Body of pancreas (tissue), 4 donors: ENCODE results near the gene KREMEN2. TPM values are rescaled to one million over a fixed set of nuclear protein-coding genes. Genes with fewer than 3 reads are reported as not detected.

Experiments used
- ATAC-seq: fragments of 150-250 bp; one replicate; pipeline ENCODE4 v1.9.1; 2016
- DNase-seq, 4 donors: peaks; one replicate each; pipeline ENCODE4 v3.0.0-alpha.2; 2019
- H3K27ac ChIP-seq, 4 donors: fragments of 200-600 bp; sonication (generic); 1 replicate in 3 of 4; 2 replicates in 1 of 4; pipeline versions ENCODE4 v1.5.1 to v1.6.1; 2016 to 2019; ENCODE audit warnings: mild to moderate bottlenecking in 1 of 4, mixed read lengths in 1 of 4, moderate library complexity in 1 of 4
- H3K27me3 ChIP-seq, 2 donors: fragments of 200-600 bp; sonication (generic); one replicate each; pipeline ENCODE4 v1.6.0; 2016; ENCODE audit warnings: mild to moderate bottlenecking in 1 of 2
- H3K36me3 ChIP-seq, 2 donors: fragments of 200-600 bp; sonication (generic); replicated peaks in 1 of 2; 2 replicates each; pipeline ENCODE4 v1.5.1; 2016; ENCODE audit warnings: low read depth in 2 of 2; ENCODE audit not compliant: insufficient read depth in 1 of 2
- H3K4me1 ChIP-seq: fragments of 200-600 bp; sonication (generic); one replicate; pipeline ENCODE4 v1.6.0; 2016
- H3K4me3 ChIP-seq, 2 donors: fragments of 200-600 bp; sonication (generic); 1 replicate in 1 of 2; 2 replicates in 1 of 2; pipeline ENCODE4 v1.5.1; 2016 to 2019
- H3K9me3 ChIP-seq, 3 donors: fragments of 200-600 bp; sonication (generic); 1 replicate in 2 of 3; 2 replicates in 1 of 3; pipeline ENCODE4 v1.5.1; 2016
- CTCF ChIP-seq, 7 experiments: fragments of 450-650 bp in 4 of 7; fragments of 200-600 bp in 3 of 7; sonication (generic) in 3 of 7; IDR thresholded peaks; one replicate each; pipeline ENCODE4 v1.5.1; 2016 to 2019; ENCODE audit warnings: antibody characterized with exemption in 7 of 7
- POLR2A ChIP-seq, 3 donors: fragments of 450-650 bp; IDR thresholded peaks; one replicate each; pipeline ENCODE4 v1.6.1; 2016; ENCODE audit warnings: antibody characterized with exemption in 3 of 3, mild to moderate bottlenecking in 2 of 3
- WGBS, 2 donors: methylation state at CpG; one replicate each; pipeline ENCODE4 v1.1.5; 2017; 5-methylcytosine and 5-hydroxymethylcytosine counted together
- intact Hi-C: fragments of 100-400 bp; cut with DNase I; formaldehyde crosslinking; loops from one replicate; pipeline ENCODE4 v1.15.1; 2023
- total RNA-seq, 2 donors: library from RNA; depleted of rRNA; stranded (reverse); fragments of >200 nt; gene quantifications; one replicate each; pipeline ENCODE4 v1.1.0, GENCODE V29; 2016

The KREMEN2 gene
- total RNA-seq, 2 donors from 2014 or later, result 6.3 TPM; not detected in 1

DNA sequence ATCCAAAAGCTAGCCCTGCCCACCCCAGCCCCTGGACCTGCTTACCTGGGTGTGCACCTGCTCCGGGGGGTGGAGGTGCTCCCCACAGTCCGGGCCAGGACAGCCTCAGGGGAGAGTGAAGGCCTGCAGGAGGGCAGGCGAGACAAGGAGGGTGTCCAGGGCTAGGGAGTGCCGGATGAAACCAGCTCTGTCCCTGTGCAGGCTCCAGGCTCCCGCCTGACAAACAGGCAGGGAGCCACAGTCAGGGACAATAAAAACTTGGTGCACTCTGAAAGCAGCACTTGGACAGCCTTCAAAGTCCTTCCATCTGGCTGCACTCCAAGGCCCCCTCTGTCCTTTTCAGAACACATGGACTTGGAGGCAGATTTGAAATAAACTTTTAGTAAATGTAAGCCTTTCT lies 9.0 kb downstream of the KREMEN2 start:
- ATAC-seq (no peak), DNase-seq (no peak)
- Histone ChIP-seq H3K4me3 (no peak overlapping the region), H3K4me1 (peaks cover 50% of the 10 kb centered on the region), H3K27ac (no peak overlapping the region), H3K9me3 (no peaks in the 10 kb centered on the region), H3K36me3 (no peaks in the 10 kb centered on the region), H3K27me3 (peaks cover 0 to 4% of the 10 kb centered on the region in 2 donors)
- no peak for TF ChIP-seq CTCF (IDR thresholded peaks at IDR 0.05)
- no peak for TF ChIP-seq POLR2A (IDR thresholded peaks at IDR 0.05)
- intact Hi-C loops, result no loop called here
- 61 to 90% methylated on average over 2 to 5 of the region's 5 CpGs for WGBS, 2 donors

- WGBS, 2 donors, result 87 to 94% methylated on average over 9 to 15 of the region's 17 CpGs
- peaks cover 46% of the 10 kb centered on the region for H3K4me1 ChIP-seq
- no peak overlapping the region for H3K4me3 ChIP-seq
- H3K27ac ChIP-seq, result no peak overlapping the region
- no peak for DNase-seq
- H3K27me3 ChIP-seq, result no peaks in the 10 kb centered on the region
- no peak for TF ChIP-seq POLR2A (IDR thresholded peaks at IDR 0.05)
- TF ChIP-seq CTCF (IDR thresholded peaks at IDR 0.05), result no peak
- no peaks in the 10 kb centered on the region for H3K9me3 ChIP-seq
- intact Hi-C loops, result no loop called here
- H3K36me3 ChIP-seq, result no peaks in the 10 kb centered on the region
- ATAC-seq, result no peak
These were observed 9.7 kb downstream of the KREMEN2 start for GRCh38 chr16:2973605-2974318.

DNA sequence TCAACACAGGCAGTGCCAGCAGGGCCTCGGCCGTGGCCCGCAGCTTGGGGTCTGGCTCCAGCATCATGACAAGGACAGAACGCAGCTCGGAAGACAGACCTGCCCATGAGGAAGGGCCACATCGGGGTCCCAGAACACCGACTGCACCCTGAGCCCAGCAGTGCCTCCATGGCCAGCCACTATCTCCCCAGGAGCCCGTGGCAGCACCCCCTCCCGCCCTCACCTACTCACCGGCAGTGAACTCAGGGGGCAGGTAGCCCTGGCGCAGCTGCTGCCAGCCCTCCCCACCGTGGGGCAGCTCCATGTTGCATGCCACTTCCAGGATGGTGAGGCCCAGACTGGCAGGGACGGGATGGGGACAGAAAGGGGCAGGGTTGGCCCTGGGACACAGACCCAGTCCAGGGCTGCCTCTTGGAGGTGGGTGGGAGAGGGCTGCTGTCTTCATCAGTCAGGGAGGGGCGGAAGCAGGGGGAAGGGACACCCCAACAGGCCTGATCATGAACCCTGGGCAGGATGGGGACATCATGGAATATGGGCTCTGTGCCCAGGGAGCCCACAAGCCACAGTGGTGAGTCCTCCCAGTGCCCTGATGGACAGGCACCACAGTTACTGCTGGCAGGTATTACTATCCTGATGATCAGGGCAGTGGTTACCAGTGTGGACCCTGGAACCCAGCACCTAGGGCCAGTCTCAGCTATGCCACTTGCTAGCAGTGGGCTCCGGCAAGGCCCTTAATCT lies 10.4 kb downstream of the KREMEN2 start:
- no peak for TF ChIP-seq POLR2A (IDR thresholded peaks at IDR 0.05)
- TF ChIP-seq CTCF (IDR thresholded peaks at IDR 0.05), result no peak
- Histone ChIP-seq H3K4me3 (no peak overlapping the region), H3K4me1 (peaks cover 44% of the 10 kb centered on the region), H3K27ac (no peak overlapping the region), H3K27me3 (no peaks in the 10 kb centered on the region), H3K9me3 (no peaks in the 10 kb centered on the region), H3K36me3 (no peaks in the 10 kb centered on the region)
- ATAC-seq (no peak), DNase-seq (no peak)
- WGBS, 2 donors, result 99 to 100% methylated on average over 1 to 6 of the region's 15 CpGs
- intact Hi-C loops, result no loop called here

DNA sequence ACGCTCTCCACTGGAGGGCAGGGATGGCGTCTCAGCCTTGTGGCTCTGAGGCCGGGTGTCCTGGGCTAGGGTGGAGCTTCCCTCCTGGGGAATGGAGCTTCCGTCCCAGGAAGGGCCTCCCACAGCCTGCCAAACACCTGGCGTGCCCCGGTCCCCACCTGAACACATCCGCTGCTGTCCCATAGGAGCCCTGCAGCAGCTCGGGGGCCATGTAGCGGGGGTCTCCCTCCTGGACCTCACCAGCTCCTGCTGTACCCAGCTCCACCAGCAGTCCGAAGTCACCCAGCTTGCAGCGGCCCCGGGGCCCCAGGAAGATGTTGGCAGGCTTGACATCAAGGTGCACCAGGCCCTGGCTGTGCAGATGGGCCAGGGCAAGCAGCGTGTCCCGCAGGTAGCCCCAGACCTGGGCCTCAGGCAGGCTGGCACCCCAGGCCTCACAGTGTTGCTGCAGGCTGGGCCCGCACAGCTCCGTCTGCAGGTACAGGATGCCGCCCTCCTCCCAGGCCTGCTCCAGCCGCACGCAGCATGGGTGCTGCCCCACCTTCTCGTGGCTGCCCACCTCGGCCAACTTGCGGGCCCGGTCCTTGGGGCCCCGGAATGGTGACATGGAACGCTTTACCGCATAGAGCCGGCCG lies 11.2 kb downstream of the KREMEN2 start:
- WGBS, 2 donors, result 94 to 97% methylated on average over 9 to 24 of the region's 28 CpGs
- Histone ChIP-seq H3K27ac (no peak overlapping the region), H3K4me3 (no peak overlapping the region), H3K9me3 (no peaks in the 10 kb centered on the region), H3K36me3 (no peaks in the 10 kb centered on the region), H3K4me1 (peaks cover 43% of the 10 kb centered on the region), H3K27me3 (no peaks in the 10 kb centered on the region)
- DNase-seq, result no peak
- TF ChIP-seq CTCF (IDR thresholded peaks at IDR 0.05), result no peak
- no peak for TF ChIP-seq POLR2A (IDR thresholded peaks at IDR 0.05)
- intact Hi-C loops, result no loop called here
- no peak for ATAC-seq
